SW480 (cell line): ENCODE data around the gene PPP1R2B.

ENCODE experiments used
- DNase-seq: peaks from one replicate; pipeline ENCODE4 v3.0.0-alpha.2; 2016; ENCODE audit warnings: low spot score

The PPP1R2B gene

DNA sequence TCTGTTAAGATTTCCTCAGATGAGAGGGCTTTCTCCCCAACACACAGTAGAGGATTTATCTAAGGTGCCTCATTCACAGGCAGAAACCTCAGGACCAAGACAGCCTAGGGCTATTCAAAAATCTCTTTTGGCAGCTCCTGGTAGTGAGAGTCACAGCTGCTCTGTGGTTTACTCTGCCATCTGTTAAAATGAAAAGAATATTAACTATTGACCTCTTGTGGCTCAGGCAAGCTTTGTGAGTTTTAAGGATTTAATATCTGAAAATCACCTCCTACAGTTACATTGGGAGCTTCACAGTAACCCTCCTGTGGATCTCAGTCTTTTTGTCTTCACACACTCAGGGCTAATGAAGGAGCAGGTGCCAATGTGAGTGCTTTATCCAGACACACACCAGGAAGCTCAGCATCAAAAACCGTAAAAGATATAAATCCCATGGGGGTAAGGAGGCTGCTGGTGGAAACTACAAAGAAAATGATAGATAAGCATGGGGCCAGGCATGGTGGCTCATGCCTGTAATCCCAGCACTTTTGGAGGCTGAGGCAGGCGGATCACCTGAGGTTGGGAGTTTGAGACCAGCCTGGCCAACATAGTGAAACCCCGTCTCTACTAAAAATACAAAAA is 29.7 kb downstream of the PPP1R2B start:
- DNase-seq = no peak

DNA sequence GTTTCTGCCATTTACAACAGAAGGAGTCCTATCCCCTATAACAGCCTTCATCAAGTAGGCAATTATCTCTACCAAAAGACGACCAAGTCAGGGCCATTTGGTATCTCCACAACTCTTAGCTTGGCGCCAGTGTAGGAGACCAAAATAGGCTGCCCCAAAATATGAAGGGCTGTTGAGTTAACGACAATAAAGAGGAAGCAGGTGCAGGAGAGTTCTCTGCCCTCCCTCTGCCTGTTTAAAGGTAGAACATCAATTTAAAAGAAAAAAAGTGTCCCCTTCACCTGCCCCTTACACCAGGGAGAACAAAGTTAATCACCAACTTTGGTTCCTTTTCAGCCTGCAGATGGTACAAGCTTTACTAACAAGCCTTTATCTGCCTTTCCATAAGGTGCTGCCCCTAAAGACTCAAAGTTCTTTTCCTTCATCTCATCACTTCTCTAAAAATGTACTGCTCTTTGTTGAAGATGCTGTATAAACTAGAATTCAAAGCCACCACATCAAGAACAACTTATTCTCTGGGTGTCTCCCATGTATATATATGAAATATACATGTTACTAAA is 33.3 kb downstream of the PPP1R2B start:
- no peak for DNase-seq

DNA sequence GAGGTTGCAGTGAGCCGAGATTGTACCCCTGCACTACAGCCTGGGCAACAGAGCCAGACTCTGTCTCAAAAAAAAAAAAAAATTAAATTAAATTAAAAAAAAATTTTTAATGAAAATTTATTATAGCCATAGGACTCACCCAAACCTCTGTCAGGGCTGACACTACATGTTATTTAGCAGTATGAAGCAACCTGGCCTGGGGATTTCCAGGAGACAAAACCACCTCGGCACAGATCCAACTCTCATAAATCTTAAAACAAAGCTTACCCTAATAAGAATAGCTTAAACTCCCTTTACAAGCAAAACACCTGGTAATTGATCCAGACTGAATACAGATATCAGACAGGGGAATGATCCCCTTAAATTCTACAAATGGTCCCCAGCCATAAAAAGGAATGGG is 38.4 kb downstream of the PPP1R2B start:
- DNase-seq = no peak

DNA sequence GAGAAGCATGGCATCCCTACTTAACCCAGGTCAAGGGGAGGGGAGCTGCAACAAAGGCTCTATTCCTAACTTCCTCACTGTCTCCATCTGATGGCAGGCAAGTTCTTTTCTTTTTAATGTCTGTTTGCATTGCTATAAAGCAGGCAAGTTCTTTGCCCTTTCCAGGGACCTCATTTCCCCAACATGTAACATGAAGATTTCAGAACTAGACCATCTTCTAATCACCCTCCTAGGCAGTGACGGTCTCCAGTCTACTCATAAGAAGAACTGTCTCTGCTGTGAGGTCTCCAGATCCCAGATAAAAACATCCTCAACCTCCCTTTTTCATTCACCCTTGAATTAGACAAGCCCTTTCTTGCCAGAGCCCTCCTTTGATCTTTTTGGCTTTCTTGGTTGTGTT is 42.1 kb downstream of the PPP1R2B start:
- no peak for DNase-seq

DNA sequence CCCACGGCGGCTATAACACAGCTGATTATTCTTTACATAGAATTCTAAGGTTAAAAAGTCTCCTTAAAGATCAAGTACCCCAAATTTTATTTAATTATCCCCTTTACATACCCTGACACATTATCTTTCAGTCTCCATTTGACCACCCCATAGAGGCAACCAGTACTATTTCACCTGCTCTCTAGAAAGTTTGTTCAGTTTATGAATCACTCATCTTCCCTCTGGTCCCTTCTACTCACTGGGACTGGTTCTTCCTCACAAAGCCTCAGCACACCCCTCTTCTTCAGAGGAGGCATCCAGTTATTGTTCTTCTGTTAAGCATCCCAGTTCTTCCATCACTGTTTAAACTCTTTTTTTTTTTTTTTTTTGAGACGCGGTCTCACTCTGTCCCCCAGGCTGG is 42.8 kb downstream of the PPP1R2B start:
- no peak for DNase-seq

DNA sequence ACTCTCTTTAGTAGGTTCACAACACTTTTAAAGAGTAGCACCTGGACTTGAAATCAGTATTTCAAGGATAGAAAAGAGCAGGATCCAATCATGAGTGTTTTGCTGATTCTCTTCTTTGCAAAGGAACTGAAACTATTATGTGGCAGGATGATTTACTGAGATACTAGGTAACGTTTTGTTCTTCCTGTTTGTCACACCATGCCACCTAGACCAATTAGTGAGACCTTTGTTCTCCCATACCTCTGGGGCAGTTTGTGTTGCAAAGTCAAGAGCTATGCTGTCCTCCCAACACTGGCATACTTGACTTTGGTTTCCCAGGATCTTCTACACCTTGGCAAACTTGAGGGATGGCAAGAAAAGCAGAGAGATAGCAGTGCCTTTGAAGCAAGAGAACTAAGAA is 43.4 kb downstream of the PPP1R2B start:
- no peak for DNase-seq

DNA sequence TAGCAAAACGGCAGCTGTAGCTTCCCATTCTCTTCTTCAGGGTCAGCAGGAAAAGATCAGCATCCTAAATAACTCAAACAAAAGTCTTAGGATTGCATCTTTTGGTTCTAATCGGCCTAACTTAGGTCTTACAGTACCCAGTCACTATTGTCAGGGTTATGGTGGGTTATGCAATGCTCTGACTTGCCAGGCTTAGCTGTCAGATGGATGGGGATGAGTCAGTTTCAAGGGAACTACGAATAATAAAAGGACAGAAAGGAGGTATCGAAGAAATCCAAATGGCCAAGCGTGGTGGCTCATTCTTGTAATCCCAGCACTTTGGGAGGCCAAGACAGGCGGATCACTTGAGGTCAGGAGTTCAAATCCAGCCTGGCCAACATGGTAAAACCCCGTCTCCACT is 46.5 kb downstream of the PPP1R2B start:
- no peak for DNase-seq
